Amniotic stem cell (primary cell): ENCODE data around the gene NINJ1.

Experiments used
- DNase-seq: peaks from one replicate; lab custom pipeline; 2025; lab: John Stamatoyannopoulos, UW

The NINJ1 gene

DNA sequence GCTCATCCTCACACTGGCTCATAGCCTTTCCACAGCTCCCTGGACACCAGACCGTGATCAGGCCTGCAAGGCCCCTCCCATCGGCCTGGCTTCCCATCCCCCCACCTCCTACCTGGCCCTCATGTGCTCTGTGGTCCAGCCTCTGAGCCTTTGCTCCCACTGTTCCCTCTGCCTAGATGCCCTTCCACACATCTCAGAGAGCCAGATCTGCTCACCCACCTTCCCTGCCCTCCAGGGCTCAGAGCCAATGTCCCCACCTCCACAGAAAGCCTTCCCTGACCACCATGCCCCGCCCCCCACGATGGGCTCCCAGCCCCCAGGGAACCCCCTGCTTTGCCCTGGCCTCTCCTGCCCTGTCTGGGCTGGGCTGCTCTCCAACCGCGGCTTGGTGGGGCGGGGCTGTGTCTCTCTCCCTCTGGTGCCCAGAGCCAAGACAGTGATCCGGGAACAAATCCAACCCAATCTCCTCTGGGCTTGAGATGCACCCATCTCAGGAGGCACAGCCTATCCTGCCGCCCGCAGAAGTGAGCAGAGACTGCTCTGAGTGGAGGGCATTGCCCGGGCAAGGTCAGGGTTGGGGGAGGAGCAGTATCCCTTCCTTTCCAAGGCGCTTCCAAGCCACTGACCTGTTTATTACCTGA is 1.6 kb downstream of the NINJ1 start:
- DNase-seq, result no peak

DNA sequence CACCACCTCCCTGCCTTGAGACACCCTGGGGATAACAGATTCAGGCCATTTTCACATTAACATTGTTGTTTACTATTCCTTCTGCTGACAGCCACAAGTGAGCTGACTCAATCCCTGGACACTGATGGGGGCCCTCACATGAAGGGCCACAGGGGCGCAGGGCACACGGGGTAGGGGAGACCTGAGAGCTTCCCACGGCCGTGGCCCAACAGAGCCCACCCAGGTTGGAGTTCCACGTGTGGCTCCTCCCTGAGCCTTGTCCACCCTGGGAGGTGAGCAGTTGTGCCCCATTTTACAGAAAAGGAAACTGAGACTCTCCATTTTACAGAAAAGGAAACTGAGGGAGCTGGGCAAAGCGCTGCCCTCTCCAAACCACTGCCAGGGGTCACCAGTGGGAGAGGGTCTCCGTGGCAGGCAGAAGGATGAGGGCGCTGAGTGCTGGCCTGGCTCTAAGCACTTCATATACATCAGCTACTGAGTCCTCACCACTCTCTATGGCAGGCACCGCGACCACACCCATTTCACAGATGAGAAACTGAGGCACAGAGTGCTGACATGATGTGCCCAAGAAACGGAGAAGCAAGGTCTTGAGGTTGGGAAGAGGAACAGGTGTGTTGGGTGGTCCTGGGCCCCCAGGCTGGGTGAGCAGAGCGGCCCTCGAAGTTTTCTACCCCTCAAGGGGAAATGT is 2.3 kb downstream of the NINJ1 start:
- no peak for DNase-seq

- no peak for DNase-seq
These were observed 3.1 kb downstream of the NINJ1 start for GRCh38 chr9:93130861-93131481.

- no peak for DNase-seq
These were observed 4.2 kb downstream of the NINJ1 start for GRCh38 chr9:93129691-93130500.

DNA sequence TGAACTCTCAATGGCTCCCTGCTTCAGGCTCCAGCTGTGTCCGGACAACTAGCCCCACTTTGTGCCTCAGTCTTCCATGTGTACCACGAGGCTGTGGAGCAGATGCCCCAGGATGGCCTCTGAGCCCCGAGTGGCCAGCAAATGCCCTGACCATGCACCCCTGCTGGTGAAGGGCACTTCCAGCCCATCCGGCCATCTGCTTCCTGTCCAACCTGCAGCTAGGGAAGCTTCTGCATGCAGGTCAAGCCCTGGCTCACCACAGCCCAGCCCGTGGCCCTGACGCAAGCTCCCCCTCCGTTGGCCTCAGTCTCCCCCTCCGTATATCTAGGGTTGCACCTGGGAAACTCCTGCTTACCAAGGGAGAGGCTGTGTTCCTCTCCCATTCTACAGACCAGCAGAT is 4.8 kb downstream of the NINJ1 start:
- no peak for DNase-seq

- DNase-seq, result no peak
These were observed 5.3 kb downstream of the NINJ1 start for GRCh38 chr9:93128715-93129224.

DNA sequence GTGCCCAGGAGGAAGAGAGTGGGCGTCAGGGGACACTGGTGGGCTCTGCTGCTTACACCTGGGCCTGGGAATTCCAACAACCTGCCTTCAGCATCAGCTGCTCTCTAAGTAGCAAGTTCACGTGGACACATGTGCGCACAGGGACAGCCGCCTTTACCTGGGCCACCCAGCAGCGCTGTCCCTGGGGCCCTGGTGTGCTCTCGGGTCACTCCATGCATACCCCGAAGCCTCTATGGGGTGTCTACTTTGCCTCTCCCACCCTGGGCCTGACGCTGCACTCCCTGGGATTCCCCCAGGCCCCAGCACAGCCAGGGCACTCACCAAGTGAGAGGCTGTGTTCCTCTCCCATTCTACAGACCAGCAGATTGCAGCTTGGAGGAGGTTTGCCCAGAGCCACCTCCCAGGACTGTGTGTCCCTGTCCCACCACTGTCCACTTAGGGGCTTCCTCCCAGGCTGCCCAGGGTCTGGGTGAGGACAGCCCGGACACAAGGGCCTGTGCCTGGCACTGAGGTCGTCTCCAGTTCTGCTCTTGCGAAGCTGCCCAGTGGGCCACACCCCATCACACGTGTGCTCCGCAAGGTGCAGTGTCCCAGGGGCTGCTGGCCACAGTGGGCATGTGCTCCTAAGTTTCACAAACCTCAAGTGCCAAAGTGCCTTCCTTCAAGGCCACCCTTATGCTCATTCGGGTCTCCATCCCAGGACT is 5.9 kb downstream of the NINJ1 start:
- no peak for DNase-seq

DNA sequence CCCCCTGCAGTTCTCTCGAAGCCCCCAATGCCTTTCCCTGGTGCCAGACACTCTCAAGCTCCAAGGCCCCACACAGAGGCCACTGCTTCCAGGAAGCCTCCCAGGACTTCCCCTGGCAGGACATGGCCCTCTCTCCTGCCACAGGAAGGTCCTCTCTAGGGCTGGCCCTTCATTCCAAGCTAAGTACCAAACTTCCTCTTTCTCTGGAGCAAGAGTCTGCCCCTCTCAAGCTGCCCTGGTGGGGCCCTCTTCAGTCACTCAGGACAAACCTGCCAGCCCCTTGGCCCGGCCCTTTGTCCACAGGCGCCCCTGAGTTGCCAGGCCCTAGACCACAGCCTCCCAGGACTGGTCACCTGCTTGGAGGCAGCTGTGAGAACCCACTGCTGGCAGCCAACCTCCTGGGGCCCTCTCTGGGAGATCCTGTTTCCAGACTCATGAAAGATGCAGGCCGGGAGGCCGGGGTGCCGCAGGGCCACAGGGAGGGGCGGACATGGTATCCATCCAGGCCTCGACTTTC is 6.6 kb downstream of the NINJ1 start:
- no peak for DNase-seq

GRCh38 chr9:93126825-93127368 is 7.2 kb downstream of the NINJ1 start:
- no peak for DNase-seq

- no peak for DNase-seq
These were observed 7.8 kb downstream of the NINJ1 start for GRCh38 chr9:93126151-93126781.

- DNase-seq, result no peak
These were observed 8.6 kb downstream of the NINJ1 start for GRCh38 chr9:93125331-93125894.

DNA sequence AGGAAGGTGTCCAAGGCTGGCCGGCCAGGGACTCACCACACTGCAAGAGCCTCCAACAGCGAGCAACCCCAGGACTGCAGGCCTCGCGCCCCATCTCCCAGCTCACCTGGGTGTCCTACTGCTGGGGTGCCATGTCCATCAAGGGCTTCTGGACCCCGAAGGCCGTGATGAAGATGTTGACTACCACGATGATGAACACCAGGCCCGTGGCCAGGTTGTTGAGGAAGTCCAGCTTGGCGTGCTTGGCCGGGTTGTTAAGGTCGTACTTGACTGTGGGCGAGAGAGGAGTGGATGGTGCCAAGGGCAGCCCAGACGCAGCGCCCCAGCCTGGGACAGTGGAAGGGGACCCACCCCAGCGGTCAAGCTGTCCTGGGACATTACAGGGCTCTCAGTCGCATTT is 9.3 kb downstream of the NINJ1 start:
- DNase-seq, result no peak

GRCh38 chr9:93123561-93124283 is 10.3 kb downstream of the NINJ1 start:
- DNase-seq, result no peak

- no peak for DNase-seq
These were observed 11.3 kb downstream of the NINJ1 start for GRCh38 chr9:93122721-93123221.

DNA sequence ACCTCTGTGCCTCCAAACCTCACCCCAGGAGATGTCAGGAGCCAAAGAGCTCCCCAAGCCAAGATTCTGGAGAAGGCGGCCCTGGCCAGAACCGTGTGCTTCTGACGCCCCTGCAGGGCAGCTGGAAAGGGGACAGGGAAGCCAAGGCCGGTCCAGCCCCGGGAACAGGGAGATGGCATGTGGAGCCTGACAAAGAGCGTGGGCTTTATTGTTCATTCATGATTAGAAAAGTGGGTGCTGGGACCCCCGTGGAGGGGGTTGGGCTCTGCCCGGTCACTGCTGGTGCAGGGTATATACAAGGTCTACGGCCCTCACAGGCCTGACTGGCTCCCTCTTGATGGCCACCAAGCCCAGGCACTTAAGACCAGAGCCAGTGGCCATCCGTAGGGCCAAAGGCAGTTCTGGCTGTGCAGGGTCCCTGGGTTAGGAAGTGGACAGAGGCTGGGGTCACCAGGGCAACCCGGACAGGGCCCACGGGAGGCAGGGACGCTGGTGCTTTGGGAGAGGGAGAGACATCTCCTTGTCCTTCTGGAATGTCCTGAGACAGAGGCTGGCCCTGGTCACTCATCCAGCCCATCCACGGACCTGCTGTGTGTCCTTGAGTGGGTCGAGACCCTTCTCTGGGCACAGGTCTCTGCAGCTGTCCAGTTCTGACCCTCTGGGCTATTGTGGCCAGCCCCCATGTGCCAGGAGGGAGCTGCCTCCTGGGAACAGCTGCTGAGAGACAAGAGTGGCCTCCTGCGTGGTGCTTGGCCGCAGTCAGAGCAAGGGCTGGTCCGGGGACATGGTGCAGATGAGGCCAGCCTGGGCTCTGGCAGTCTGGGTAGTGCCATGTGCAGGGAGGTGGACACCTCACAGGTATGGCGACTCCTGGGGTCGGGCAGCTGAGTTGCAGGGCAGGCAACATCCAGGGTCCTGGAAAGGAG is 12.5 kb downstream of the NINJ1 start:
- no peak for DNase-seq

- no peak for DNase-seq
These were observed 13.2 kb downstream of the NINJ1 start for GRCh38 chr9:93120846-93121315.

GRCh38 chr9:93119953-93120845 is 13.9 kb downstream of the NINJ1 start:
- no peak for DNase-seq

DNA sequence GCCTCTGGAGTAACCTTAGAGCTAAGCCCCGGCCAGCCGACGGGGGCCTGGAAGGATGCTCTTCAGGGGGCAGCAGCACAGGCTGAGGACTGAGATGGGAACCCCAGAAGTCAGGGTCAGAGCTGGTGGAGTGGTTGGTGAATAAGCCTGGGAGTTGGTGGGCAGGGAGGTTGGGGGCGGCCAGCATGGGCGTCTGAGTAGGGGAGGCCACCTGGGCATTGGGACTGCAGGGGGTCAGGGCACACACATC is 14.4 kb downstream of the NINJ1 start:
- DNase-seq, result no peak
